NB4 (cell line): Measurements from ENCODE around the gene FAM185A.

Experiments
- DNase-seq: peaks from one replicate; pipeline ENCODE4 v3.0.0; 2010; ENCODE audit warnings: low read depth
- H3K4me3 ChIP-seq: one replicate; pipeline ENCODE4 v1.5.1; 2011; ENCODE audit warnings: mild to moderate bottlenecking, low read depth, low read length, moderate library complexity
- CTCF ChIP-seq: IDR thresholded peaks from one replicate; pipeline ENCODE4 v1.5.1; 2012; ENCODE audit warnings: low read depth, low read length
- MYC ChIP-seq: IDR thresholded peaks from 2 replicates; pipeline ENCODE4 v1.6.1; 2011; ENCODE audit warnings: low read depth, low read length
- POLR2A ChIP-seq: IDR thresholded peaks from 2 replicates; pipeline ENCODE4 v1.6.1; 2011; ENCODE audit warnings: mild to moderate bottlenecking; ENCODE audit not compliant: insufficient read length; ENCODE audit errors: extremely low read depth
- TF ChIP-seq, protein P1 (sequence below): IDR thresholded peaks from 2 replicates; pipeline ENCODE4 v1.6.1; 2011; ENCODE audit warnings: low read depth, low read length

Gene FAM185A

DNA sequence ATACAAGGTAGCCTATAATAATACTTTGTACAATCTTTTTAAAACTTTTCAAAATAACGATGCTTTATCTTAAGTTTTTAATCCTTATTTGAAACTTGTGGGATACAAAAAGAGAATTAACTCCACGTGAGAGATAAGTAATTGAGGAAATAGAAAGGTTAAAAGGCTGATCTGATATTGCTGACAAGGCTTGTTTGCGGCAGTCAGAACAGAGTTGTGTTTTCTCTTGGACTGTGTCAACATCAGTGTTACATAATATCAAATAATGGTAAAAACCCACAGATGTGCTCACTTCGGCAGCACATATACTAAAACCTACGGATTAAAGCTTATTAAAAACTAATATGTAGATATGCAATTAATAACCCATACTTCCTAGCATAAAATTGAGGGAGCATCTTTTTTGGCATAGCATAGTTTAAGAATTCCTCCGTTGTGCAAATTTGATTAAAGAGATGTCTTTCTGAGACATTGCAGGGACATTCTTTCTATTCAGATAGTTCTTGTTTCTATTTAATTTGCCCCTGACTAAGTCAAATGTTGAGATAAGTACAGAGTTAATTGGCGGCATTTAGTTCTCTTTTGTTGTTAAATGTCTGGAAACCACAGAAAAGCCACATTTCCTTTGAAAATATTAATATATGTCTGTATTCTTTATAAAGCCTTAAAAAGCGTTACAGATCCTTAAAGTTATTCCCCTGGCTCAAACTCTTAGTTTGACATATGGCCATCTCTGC, 63.3 kb downstream of the FAM185A start:
- no peak for DNase-seq
- TF ChIP-seq MYC = no peak
- no peak for TF ChIP-seq POLR2A
- TF ChIP-seq CTCF = no peak
- TF ChIP-seq, protein P1, sequence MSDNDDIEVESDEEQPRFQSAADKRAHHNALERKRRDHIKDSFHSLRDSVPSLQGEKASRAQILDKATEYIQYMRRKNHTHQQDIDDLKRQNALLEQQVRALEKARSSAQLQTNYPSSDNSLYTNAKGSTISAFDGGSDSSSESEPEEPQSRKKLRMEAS = no peak
- no peak overlapping the region for H3K4me3 ChIP-seq

DNA sequence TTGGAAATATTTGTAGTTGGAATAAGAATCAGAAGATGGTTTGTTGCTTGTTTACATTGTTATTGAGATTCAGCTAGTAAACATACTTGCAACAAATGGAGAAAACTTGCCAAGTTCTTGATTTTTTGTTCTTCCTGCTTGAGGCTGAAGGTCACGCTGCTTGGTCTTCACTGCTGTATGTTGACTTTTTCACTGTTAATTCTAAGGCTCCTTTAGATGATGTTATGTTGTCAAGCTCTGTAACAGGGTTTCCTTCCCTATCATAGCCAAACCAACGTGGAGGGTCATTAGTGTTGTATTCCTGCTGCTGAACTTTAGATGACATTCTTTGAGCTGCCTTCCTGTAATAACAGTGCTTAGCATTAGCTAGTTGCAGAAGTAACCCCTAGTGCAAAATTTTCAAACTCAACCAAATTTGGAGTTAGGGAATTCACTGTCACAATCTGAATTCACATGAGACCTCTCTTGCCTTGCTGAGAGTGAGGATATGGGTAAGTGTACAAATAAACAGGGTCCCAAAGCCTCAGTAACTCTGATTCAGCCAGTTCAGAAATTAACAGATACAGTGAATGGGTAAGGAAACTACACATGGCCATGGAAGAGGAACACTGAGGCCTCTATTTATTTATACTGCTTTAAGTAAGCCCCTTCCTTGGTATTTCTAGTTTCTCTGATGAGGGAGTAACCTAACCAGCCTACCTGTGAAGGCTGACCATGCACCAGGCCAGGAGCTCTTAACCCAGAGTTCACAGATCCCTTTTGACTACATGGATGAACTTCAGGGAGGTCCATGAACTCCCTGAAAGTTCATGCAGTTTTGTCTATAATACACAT, 64.6 kb downstream of the FAM185A start:
- no peak for DNase-seq
- TF ChIP-seq, protein P1 = no peak
- TF ChIP-seq POLR2A (no peak), MYC (no peak)

DNA sequence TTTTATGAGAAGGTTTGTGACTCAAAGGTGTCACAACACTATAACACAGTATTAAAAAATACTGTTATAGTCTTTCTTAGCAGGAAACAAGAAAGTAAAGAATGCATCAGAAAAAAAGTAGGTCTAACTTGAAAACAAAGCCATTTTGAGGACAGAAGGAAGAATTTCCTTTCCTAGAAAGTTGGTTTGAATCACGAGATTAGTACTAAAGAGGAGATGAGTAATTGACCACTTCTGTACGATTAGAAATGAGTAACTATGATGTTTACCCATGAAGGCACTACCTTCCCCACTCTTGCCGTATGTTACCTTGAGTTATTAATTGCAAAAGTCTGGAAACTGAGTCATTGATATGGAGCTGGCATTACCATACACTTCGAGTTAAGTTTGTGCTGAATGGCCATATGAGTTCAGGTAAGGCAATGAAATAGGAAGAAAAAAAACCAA, 65.2 kb downstream of the FAM185A start:
- no peak overlapping the region for H3K4me3 ChIP-seq
- no peak for TF ChIP-seq POLR2A
- no peak for TF ChIP-seq MYC
- TF ChIP-seq CTCF = no peak
- TF ChIP-seq, protein P1 = no peak
- DNase-seq = no peak

More for the DNA sequence above, 64.6 kb downstream of the FAM185A start:
- H3K4me3 ChIP-seq = no peak overlapping the region

- DNase-seq = no peak
- no peak for TF ChIP-seq CTCF
- no peak for TF ChIP-seq MYC
- TF ChIP-seq POLR2A = no peak
- TF ChIP-seq, protein P1 = no peak
- no peak overlapping the region for H3K4me3 ChIP-seq
These were observed 69.1 kb downstream of the FAM185A start for GRCh38 chr7:102817616-102818573.

GRCh38 chr7:102819151-102819550, 70.4 kb downstream of the FAM185A start:
- DNase-seq = no peak
- no peak overlapping the region for H3K4me3 ChIP-seq
- TF ChIP-seq, protein P1 = no peak
- TF ChIP-seq MYC = no peak
- TF ChIP-seq CTCF = no peak
- TF ChIP-seq POLR2A = no peak
